OCI-LY7 (cell line): ENCODE results near the gene LRRC4C. TPM values are rescaled to one million over a fixed set of nuclear protein-coding genes. Genes with fewer than 3 reads are reported as not detected.

ENCODE experiments used
- BruUV-seq: library from RNA; stranded (reverse); fragments of 400-500 nt; replicated peaks from 2 replicates; lab custom pipeline; 2021; lab: Mats Ljungman, UMichigan
- CTCF ChIA-PET: fragments of 300-600 bp; sonication (Branson Sonifier 250); formaldehyde crosslinking; loops from one replicate; lab custom pipeline; 2022; ENCODE audit warnings: antibody characterized with exemption; ENCODE audit not compliant: unreplicated experiment; lab: Charles Lee
- POLR2A ChIA-PET: fragments of 300-600 bp; sonication (Branson Sonifier 250); formaldehyde crosslinking; loops from one replicate; lab custom pipeline; 2022; ENCODE audit warnings: antibody characterized with exemption; lab: Charles Lee
- DNase-seq: peaks from one replicate; pipeline ENCODE4 v3.0.0-alpha.2; 2015; ENCODE audit warnings: low spot score
- H2AFZ ChIP-seq: fragments of 200-600 bp; sonication (generic), shearing (Covaris generic); 2 replicates; pipeline ENCODE4 v1.6.1; 2014; ENCODE audit warnings: mild to moderate bottlenecking, antibody characterized with exemption, low read length, moderate library complexity
- H3K27ac ChIP-seq: fragments of 200-600 bp; sonication (generic); 2 replicates; pipeline ENCODE4 v1.5.1; 2014; ENCODE audit warnings: mixed run types, low read depth, mild to moderate bottlenecking, moderate library complexity, low read length, inconsistent platforms; ENCODE audit not compliant: poor library complexity, severe bottlenecking
- H3K36me3 ChIP-seq: fragments of 200-600 bp; sonication (generic); 2 replicates; pipeline ENCODE4 v1.6.1; 2014; ENCODE audit warnings: mild to moderate bottlenecking, antibody characterized with exemption, low read length, moderate library complexity, mixed read lengths; ENCODE audit not compliant: insufficient read depth
- H3K4me1 ChIP-seq: fragments of 200-600 bp; sonication (generic); 2 replicates; pipeline ENCODE4 v1.5.1; 2014; ENCODE audit warnings: mild to moderate bottlenecking, low read length; ENCODE audit not compliant: insufficient read depth, poor library complexity, severe bottlenecking
- H3K4me2 ChIP-seq: fragments of 200-600 bp; sonication (generic); 2 replicates; pipeline ENCODE4 v1.6.1; 2014; ENCODE audit warnings: mild to moderate bottlenecking, low read length
- H3K4me3 ChIP-seq: fragments of 200-600 bp; sonication (generic); 2 replicates; pipeline ENCODE4 v1.5.1; 2014; ENCODE audit warnings: mild to moderate bottlenecking, low read depth, low read length; ENCODE audit not compliant: poor library complexity, severe bottlenecking
- H3K79me2 ChIP-seq: fragments of 200-600 bp; sonication (generic); 2 replicates; pipeline ENCODE4 v1.6.1; 2016; ENCODE audit warnings: low read depth, mild to moderate bottlenecking, low read length, moderate library complexity, mixed read lengths; ENCODE audit not compliant: insufficient read depth
- H3K9me2 ChIP-seq: fragments of 200-600 bp; sonication (generic); 2 replicates; pipeline ENCODE4 v1.6.1; 2016; ENCODE audit warnings: mild to moderate bottlenecking, low read length, mixed read lengths; ENCODE audit not compliant: insufficient read depth
- H3K9me3 ChIP-seq: fragments of 200-600 bp; sonication (generic); 2 replicates; pipeline ENCODE4 v1.6.1; 2014; ENCODE audit warnings: mild to moderate bottlenecking, mixed run types, low read length, mixed read lengths
- H4K20me1 ChIP-seq: fragments of 200-600 bp; sonication (generic); 2 replicates; pipeline ENCODE4 v1.6.1; 2014; ENCODE audit warnings: mild to moderate bottlenecking, antibody characterized with exemption, low read length, moderate library complexity, mixed read lengths; ENCODE audit not compliant: insufficient read depth
- EZH2phosphoT487 ChIP-seq: fragments of 200-600 bp; sonication (generic); IDR thresholded peaks from 2 replicates; pipeline ENCODE4 v1.6.1; 2018; ENCODE audit warnings: low read depth, borderline replicate concordance, mild to moderate bottlenecking, mixed run types, antibody characterized with exemption, low read length, moderate library complexity, mixed read lengths
- intact Hi-C: fragments of 100-400 bp; cut with micrococcal nuclease; formaldehyde crosslinking; loops from one replicate; pipeline ENCODE4 v1.10.0; 2022; ENCODE audit not compliant: unreplicated experiment
- total RNA-seq, 2 experiments: library from RNA; depleted of rRNA in 1 of 2; stranded (reverse); fragments of >200 nt in 1 of 2; shearing (Covaris generic) in 1 of 2; gene quantifications; 2 replicates each; pipeline ENCODE4 v1.2.3, GENCODE V29; 2014 to 2022
- TF ChIP-seq, protein P1 (sequence below): fragments of 200-600 bp; sonication (generic); conservative IDR thresholded peaks from 2 replicates; pipeline ENCODE4 v1.5.1; 2014; ENCODE audit warnings: mild to moderate bottlenecking, antibody characterized with exemption, low read length, moderate library complexity, mixed read lengths

The LRRC4C gene
- total RNA-seq, 2 experiments from 2014 or later, result not detected

DNA sequence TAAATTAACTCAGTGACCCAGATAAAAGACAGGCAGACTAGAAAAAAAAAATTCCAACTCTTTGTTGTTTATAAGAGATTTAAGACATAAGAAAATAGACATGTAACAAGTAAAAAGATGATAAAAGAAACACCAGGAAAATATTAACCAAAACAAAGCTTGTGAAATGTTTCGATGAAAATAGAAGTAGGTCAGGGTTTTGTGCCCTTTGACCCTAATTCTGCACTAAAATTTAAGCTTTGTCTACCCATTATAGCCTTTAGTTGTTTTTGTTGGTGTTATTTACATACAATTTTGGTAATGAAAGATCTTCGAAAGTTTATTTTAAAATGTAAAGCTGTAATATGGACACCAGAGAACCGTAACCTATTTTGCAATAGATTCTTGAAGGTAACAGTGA is 75.7 kb downstream of the LRRC4C start:
- Histone ChIP-seq H4K20me1 (no peaks in the 10 kb centered on the region; the same call in 1 of the 2 replicates), H3K9me3 (no peaks in the 10 kb centered on the region), H3K36me3 (no peaks in the 10 kb centered on the region), H3K4me2 (no peak overlapping the region), H3K4me1 (no peaks in the 10 kb centered on the region), H2AFZ (no peak overlapping the region), H3K27ac (no peak overlapping the region), H3K79me2 (no peaks in the 10 kb centered on the region), H3K9me2 (no peaks in the 10 kb centered on the region), H3K4me3 (no peak overlapping the region)
- TF ChIP-seq EZH2phosphoT487, result no peak
- TF ChIP-seq, protein P1, sequence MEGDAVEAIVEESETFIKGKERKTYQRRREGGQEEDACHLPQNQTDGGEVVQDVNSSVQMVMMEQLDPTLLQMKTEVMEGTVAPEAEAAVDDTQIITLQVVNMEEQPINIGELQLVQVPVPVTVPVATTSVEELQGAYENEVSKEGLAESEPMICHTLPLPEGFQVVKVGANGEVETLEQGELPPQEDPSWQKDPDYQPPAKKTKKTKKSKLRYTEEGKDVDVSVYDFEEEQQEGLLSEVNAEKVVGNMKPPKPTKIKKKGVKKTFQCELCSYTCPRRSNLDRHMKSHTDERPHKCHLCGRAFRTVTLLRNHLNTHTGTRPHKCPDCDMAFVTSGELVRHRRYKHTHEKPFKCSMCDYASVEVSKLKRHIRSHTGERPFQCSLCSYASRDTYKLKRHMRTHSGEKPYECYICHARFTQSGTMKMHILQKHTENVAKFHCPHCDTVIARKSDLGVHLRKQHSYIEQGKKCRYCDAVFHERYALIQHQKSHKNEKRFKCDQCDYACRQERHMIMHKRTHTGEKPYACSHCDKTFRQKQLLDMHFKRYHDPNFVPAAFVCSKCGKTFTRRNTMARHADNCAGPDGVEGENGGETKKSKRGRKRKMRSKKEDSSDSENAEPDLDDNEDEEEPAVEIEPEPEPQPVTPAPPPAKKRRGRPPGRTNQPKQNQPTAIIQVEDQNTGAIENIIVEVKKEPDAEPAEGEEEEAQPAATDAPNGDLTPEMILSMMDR, result no peak
- DNase-seq, result no peak
- BruUV-seq, result no TSS peak
- ChIA-PET POLR2A (interaction anchor here (1.1 kb wide), 1 partner anchor 16 kb away, joined by 3 read pairs; no protein-coding TSS in a partner anchor), CTCF (no interaction called here)
- intact Hi-C loops, result no loop called here

DNA sequence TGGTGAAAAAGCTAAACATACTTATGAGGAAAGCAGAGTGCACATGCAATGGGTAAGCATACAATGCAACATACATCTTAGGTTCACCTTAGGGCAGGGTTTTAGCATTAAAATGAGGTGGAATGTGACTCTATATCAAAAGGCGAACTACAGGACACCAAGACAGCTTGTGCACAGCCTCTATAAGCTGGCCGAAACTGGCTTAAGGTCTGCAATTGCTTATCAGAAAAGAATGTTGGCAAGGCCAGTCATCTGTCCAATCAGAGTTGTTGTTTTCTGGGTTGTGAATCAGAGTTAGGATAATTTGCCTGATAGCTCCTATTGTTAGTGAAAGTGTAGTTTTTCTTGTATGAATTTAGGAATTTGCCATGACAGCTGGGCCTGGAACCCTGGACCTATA is 76.5 kb downstream of the LRRC4C start:
- no peak for DNase-seq
- intact Hi-C loops, result no loop called here
- TF ChIP-seq EZH2phosphoT487, result no peak
- TF ChIP-seq, protein P1, result no peak
- BruUV-seq, result no TSS peak
- H3K9me2 ChIP-seq, result no peaks in the 10 kb centered on the region
- ChIA-PET POLR2A (no interaction called here), CTCF (no interaction called here)
- H3K4me2 ChIP-seq, result no peak overlapping the region
- H2AFZ ChIP-seq, result no peak overlapping the region
- no peaks in the 10 kb centered on the region for H3K36me3 ChIP-seq
- no peak overlapping the region for H3K4me3 ChIP-seq
- H3K27ac ChIP-seq, result no peak overlapping the region
- H3K4me1 ChIP-seq, result no peaks in the 10 kb centered on the region
- no peaks in the 10 kb centered on the region; the same call in 1 of the 2 replicates for H4K20me1 ChIP-seq
- no peaks in the 10 kb centered on the region for H3K79me2 ChIP-seq
- no peaks in the 10 kb centered on the region for H3K9me3 ChIP-seq

DNA sequence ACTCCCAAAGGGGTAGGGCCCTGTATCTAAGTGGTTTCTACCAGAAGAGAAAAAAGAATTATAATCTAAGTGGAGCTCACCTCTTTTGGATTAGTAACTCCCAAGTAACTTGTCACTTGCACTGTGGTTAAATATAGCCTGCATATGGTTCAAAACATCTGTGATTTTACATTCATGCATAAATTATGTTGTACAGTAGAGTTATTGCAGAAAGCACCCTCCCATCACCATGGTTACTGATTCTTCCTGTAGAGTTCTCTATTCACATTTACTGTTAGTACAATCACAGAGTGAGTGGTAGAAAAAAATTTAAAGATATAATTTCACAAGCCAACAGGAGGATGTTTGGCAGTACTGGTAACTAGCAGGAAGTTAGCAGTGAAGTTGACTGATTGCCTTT is 80.4 kb downstream of the LRRC4C start:
- H3K4me2 ChIP-seq, result no peak overlapping the region
- CTCF ChIA-PET, result no interaction called here
- H3K79me2 ChIP-seq, result no peaks in the 10 kb centered on the region
- no peak overlapping the region for H3K4me3 ChIP-seq
- H3K9me2 ChIP-seq, result no peaks in the 10 kb centered on the region
- no peak for DNase-seq
- no peaks in the 10 kb centered on the region for H3K4me1 ChIP-seq
- H2AFZ ChIP-seq, result no peak overlapping the region
- intact Hi-C loops, result no loop called here
- TF ChIP-seq, protein P1, result no peak
- no peak for TF ChIP-seq EZH2phosphoT487
- POLR2A ChIA-PET, result no interaction called here
- H3K27ac ChIP-seq, result no peak overlapping the region
- no TSS peak for BruUV-seq
- H3K9me3 ChIP-seq, result no peaks in the 10 kb centered on the region
- no peaks in the 10 kb centered on the region; the same call in 1 of the 2 replicates for H4K20me1 ChIP-seq
- H3K36me3 ChIP-seq, result no peaks in the 10 kb centered on the region
